Activated CD8-positive, alpha-beta memory T cell treated with anti-CD3 and anti-CD28 coated beads for 24 hours (primary cell): ENCODE results near the gene FHOD3.
"Not testable (repeated sequence)": the region's sequence is repeated elsewhere in the genome, so short reads cannot be mapped to it uniquely, and the experiment has no call there.

Source experiments
- DNase-seq: peaks from one replicate; pipeline ENCODE4 v3.0.0-alpha.2; 2020

Gene FHOD3

GRCh38 chr18:36454848-36455458 lies 157.4 kb downstream of the FHOD3 start:
- no peak for DNase-seq

DNA sequence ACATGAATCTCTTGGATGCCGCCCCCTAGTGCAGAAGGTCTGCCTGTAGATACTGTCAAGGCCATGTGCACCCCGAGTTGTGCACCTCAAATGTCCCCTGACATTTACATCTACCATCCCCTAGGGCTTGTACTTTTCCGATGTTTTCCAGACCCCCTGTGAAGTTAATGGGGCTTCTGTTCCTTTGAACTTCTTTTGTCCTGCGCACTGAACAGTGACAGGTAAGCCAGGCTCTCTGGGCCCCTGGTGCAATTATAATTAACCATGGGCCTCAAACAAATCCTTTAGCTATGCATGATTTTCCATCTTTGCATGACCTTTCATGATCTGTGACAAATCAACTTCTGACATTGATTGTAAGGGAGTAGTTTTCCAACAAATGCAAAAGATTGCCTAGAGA lies 158.4 kb downstream of the FHOD3 start:
- no peak for DNase-seq

- no peak for DNase-seq
These were observed 159.1 kb downstream of the FHOD3 start for GRCh38 chr18:36456622-36457021.

GRCh38 chr18:36457683-36458082 lies 160.2 kb downstream of the FHOD3 start:
- no peak for DNase-seq

DNA sequence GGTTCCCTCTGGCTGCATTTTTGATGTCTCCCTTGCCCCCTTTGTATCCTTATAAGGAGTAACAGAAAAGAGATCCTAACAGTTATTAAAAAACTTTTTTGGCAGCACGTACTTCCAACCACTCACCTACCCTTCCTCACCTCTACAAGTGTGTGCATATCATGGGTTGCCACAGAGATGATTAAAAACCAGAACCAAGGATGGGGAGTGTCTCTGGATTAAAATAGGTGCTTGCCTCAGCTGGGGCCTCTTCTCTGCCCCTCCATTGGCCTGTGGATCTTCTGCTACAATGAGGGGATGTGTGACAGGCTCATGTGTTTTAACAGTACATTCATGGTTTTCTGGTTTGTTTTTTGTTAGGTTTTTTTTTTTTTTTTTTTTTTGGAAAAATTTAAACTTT lies 160.8 kb downstream of the FHOD3 start:
- DNase-seq: no peak

GRCh38 chr18:36459203-36459602 lies 161.7 kb downstream of the FHOD3 start:
- DNase-seq: no peak

GRCh38 chr18:36459786-36460185 lies 162.3 kb downstream of the FHOD3 start:
- DNase-seq: no peak

GRCh38 chr18:36460324-36460850 lies 162.9 kb downstream of the FHOD3 start:
- no peak for DNase-seq

- no peak for DNase-seq
These were observed 163.3 kb downstream of the FHOD3 start for GRCh38 chr18:36460854-36461253.

DNA sequence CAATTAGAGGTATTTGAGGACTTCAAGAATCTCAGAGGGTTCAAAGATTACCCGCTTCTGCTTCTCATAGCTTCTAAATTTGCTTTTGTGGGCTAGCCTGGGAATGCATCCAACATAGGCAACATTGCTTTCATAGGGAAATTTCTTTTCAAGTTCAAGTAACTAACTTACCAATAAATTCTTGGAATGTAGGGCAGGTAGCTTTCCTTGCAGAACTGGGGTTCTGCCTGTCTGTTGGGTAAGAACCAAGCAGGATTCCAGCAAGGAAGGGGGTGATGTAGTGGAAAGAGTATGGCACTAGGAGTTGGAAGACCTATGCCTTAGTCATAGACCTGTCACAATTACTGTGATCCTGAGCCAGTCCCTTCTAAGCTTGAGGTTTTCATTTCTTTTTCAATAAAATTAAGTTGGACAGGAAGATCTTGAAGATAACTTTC lies 164.1 kb downstream of the FHOD3 start:
- DNase-seq: no peak

GRCh38 chr18:36463516-36463915 lies 166.0 kb downstream of the FHOD3 start:
- DNase-seq: not testable (repeated sequence)

GRCh38 chr18:36464126-36464651 lies 166.7 kb downstream of the FHOD3 start:
- DNase-seq: no peak

DNA sequence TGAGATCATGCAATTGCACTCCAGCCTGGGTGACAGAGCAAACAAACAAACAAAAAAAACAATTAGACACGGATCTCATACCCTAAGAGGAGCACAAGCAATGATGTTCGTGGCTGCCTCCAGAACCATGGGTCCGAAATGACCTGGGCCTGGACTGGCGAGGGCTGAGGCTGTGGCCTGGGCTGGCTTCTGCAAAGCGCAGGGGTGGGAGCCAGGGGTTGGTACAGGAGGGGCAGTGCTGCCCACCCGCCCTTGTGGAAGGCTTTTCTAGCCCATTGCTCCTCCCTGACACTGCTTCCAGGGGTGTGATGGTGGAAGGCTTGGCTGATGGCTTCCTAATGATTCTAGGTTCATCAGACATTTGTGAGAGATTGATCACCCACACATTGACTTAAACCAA lies 167.8 kb downstream of the FHOD3 start:
- no peak for DNase-seq

- no peak for DNase-seq
These were observed 168.5 kb downstream of the FHOD3 start for GRCh38 chr18:36465970-36466369.

DNA sequence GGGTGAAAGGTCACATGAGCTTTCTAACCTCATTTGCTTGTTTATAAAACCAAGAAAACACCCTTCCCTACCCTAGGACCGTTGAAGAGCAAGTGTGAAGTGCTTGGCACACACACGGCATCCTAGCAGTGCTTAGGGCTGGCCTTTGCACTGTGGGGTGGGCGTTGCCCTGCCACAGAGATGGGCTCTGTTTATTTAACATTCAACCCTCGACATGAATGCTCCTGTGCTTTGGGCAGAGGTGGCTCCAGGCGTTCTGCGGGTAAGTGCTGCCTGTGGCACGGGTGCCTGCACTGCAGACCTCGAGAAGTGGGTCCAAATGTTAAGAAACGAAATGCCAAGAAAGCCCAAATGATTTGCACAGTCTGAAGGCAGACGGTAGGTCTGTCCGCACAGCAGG lies 170.1 kb downstream of the FHOD3 start:
- no peak for DNase-seq

GRCh38 chr18:36468161-36468560 lies 170.6 kb downstream of the FHOD3 start:
- DNase-seq: no peak

GRCh38 chr18:36469461-36469860 lies 171.9 kb downstream of the FHOD3 start:
- no peak for DNase-seq

DNA sequence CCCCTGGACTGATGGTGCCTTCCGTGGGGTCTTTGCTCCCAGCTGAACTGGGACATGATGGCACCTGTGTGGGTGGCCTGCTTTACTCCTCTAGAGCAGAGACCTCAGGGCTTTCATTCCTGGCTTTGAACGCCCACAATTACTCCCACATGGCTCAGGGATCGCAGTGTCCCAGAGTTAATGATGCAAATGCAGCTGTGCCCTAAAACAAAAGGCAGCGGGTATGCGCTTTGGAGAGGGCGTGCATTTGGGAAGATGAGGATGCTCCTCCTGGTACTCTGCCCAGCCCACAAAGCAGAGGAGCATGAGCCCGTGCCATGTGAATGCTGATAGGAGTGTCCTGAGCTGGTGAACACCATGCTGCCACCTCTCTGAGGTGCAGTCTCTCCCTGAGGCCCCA lies 173.4 kb downstream of the FHOD3 start:
- DNase-seq: no peak

DNA sequence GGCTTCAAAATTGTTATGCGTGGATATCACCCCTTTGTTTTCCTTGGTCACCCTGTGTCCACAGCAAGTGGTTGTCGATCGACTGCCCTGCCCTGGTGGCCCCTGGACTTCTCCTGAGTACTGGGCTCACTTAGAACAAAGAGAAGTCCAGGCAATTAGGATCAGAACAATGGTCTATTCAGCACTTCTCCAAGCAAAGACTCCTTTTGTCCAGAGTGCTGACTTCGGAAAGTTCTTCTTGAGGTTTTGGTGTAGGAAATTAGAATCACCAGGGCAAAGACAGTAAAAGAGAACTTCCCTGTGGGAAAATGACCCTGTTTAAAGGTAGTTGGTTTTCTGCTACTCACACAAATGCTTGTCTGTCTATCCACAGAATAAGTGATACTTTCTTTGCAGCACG lies 173.9 kb downstream of the FHOD3 start:
- DNase-seq: no peak

GRCh38 chr18:36476433-36476832 lies 178.9 kb downstream of the FHOD3 start:
- DNase-seq: no peak

- DNase-seq: no peak
These were observed 180.3 kb downstream of the FHOD3 start for GRCh38 chr18:36477776-36478175.

GRCh38 chr18:36481201-36481657 lies 183.7 kb downstream of the FHOD3 start:
- no peak for DNase-seq

GRCh38 chr18:36481935-36482334 lies 184.4 kb downstream of the FHOD3 start:
- DNase-seq: no peak

- DNase-seq: no peak
These were observed 187.1 kb downstream of the FHOD3 start for GRCh38 chr18:36484591-36484990.

- no peak for DNase-seq
These were observed 188.3 kb downstream of the FHOD3 start for GRCh38 chr18:36485772-36486171.
